H1 (cell line): Measurements from ENCODE around the gene HOXD11. TPM values are rescaled to one million over a fixed set of nuclear protein-coding genes. Genes with fewer than 3 reads are reported as not detected.
A peak's percentile ranks its signal among the peaks of the same experiment; 100 is the strongest.

ENCODE experiments used
- CTCF ChIA-PET: fragments of 300-600 bp; sonication (Branson Sonifier 250); formaldehyde crosslinking; loops from one replicate; lab custom pipeline; 2021; ENCODE audit not compliant: partially characterized antibody; lab: Charles Lee
- POLR2A ChIA-PET: fragments of 300-600 bp; sonication (Branson Sonifier 250); formaldehyde crosslinking; loops from one replicate; lab custom pipeline; 2021; ENCODE audit warnings: inconsistent platforms; ENCODE audit not compliant: partially characterized antibody; lab: Charles Lee
- DNase-seq, 2 experiments: peaks; one replicate each; pipeline versions ENCODE4 v3.0.0 to v3.0.0-alpha.2; 2010 to 2022; ENCODE audit warnings: low spot score in 2 of 2, low read depth in 1 of 2, mixed read lengths in 1 of 2
- FAIRE-seq: peaks from 2 replicates; lab custom pipeline; 2011; peaks lifted over from hg19 to GRCh38; lab: Jason Lieb, UNC
- H2AFZ ChIP-seq: 2 replicates; pipeline ENCODE4 v1.8.1; 2012; ENCODE audit warnings: low read length, inconsistent platforms
- H2AK5ac ChIP-seq: 2 replicates; pipeline ENCODE4 v1.6.1; 2013; ENCODE audit warnings: low read depth, low read length
- H2BK120ac ChIP-seq: replicated peaks from 2 replicates; pipeline ENCODE3; 2013; ENCODE audit warnings: low read depth, low read length, inconsistent platforms
- H2BK12ac ChIP-seq: 2 replicates; pipeline ENCODE4 v1.6.1; 2013; ENCODE audit warnings: low read depth, low read length
- H2BK15ac ChIP-seq: 2 replicates; pipeline ENCODE4 v1.6.1; 2013; ENCODE audit warnings: low read length
- H2BK20ac ChIP-seq: 2 replicates; pipeline ENCODE4 v1.6.1; 2013; ENCODE audit warnings: low read length
- H2BK5ac ChIP-seq: 2 replicates; pipeline ENCODE4 v1.6.1; 2013; ENCODE audit warnings: low read depth, low read length
- H3K14ac ChIP-seq: 2 replicates; pipeline ENCODE4 v1.6.1; 2013; ENCODE audit warnings: inconsistent platforms; ENCODE audit not compliant: insufficient read length
- H3K18ac ChIP-seq: 2 replicates; pipeline ENCODE4 v1.6.1; 2013; ENCODE audit warnings: low read length; ENCODE audit errors: extremely low read depth
- H3K23ac ChIP-seq: 2 replicates; pipeline ENCODE4 v1.6.1; 2013; ENCODE audit warnings: inconsistent platforms; ENCODE audit not compliant: insufficient read length
- H3K23me2 ChIP-seq: 2 replicates; pipeline ENCODE4 v1.6.1; 2013; ENCODE audit warnings: low read depth, low read length
- H3K27ac ChIP-seq: 2 replicates; pipeline ENCODE4 v1.6.1; 2011; ENCODE audit warnings: low read depth, low read length, inconsistent platforms
- H3K27me3 ChIP-seq, 4 experiments: replicated peaks in 1 of 4; 1 replicate in 1 of 4; 2 replicates in 3 of 4; pipeline versions ENCODE4 v1.6.1 to v1.8.1; 2011 to 2013; ENCODE audit warnings: low read length in 3 of 4, mild to moderate bottlenecking in 3 of 4, inconsistent platforms in 2 of 4, mixed read lengths in 2 of 4, moderate library complexity in 1 of 4; ENCODE audit not compliant: control insufficient read depth in 3 of 4, insufficient read depth in 3 of 4; ENCODE audit errors: extremely low read depth in 1 of 4
- H3K36me3 ChIP-seq, 4 experiments: 2 replicates each; pipeline versions ENCODE4 v1.6.1 to v1.8.1; 2011 to 2013; ENCODE audit warnings: mild to moderate bottlenecking in 4 of 4, low read length in 3 of 4, moderate library complexity in 2 of 4, control low read depth in 1 of 4, inconsistent platforms in 1 of 4; ENCODE audit not compliant: insufficient read depth in 4 of 4, control insufficient read depth in 2 of 4
- H3K4ac ChIP-seq: replicated peaks from 2 replicates; pipeline ENCODE3; 2013; ENCODE audit warnings: low read length, low read depth, mixed read lengths, inconsistent platforms; ENCODE audit not compliant: insufficient read length
- H3K4me1 ChIP-seq, 4 experiments: replicated peaks in 1 of 4; 1 replicate in 1 of 4; 2 replicates in 3 of 4; pipeline versions ENCODE4 v1.6.1 to v1.8.1; 2011 to 2013; ENCODE audit warnings: low read length in 3 of 4, inconsistent platforms in 2 of 4, mixed read lengths in 1 of 4; ENCODE audit not compliant: insufficient read depth in 4 of 4, control insufficient read depth in 3 of 4
- H3K4me2 ChIP-seq, 2 experiments: 2 replicates each; pipeline versions ENCODE4 v1.6.1 to v1.8.1; 2011 to 2013; ENCODE audit warnings: low read depth in 2 of 2, low read length in 2 of 2, control low read depth in 1 of 2, inconsistent platforms in 1 of 2, mild to moderate bottlenecking in 1 of 2; ENCODE audit not compliant: insufficient read depth in 1 of 2
- H3K4me3 ChIP-seq, 4 experiments: fragments of 200-600, 300-600 bp in 1 of 4; sonication (generic), shearing (Covaris generic), sonication (Bioruptor Twin) in 1 of 4; 2 replicates each; pipeline versions ENCODE4 v1.5.1 to v1.8.1; 2011 to 2016; ENCODE audit warnings: low read length in 4 of 4, low read depth in 3 of 4, control low read depth in 2 of 4, inconsistent platforms in 2 of 4, mild to moderate bottlenecking in 2 of 4, mixed read lengths in 1 of 4, moderate library complexity in 1 of 4; ENCODE audit not compliant: insufficient read depth in 2 of 4; ENCODE audit errors: extremely low read depth in 1 of 4
- H3K56ac ChIP-seq: replicated peaks from 2 replicates; pipeline ENCODE3; 2013; ENCODE audit warnings: low read depth, mild to moderate bottlenecking, mixed read lengths, low read length, inconsistent platforms; ENCODE audit not compliant: insufficient read length
- H3K79me1 ChIP-seq: 2 replicates; pipeline ENCODE4 v1.6.1; 2013; ENCODE audit warnings: low read depth, low read length, control low read depth
- H3K79me2 ChIP-seq, 2 experiments: 2 replicates each; pipeline versions ENCODE4 v1.6.1 to v1.8.1; 2012 to 2013; ENCODE audit warnings: low read length in 2 of 2, mild to moderate bottlenecking in 2 of 2, inconsistent platforms in 1 of 2; ENCODE audit not compliant: insufficient read depth in 2 of 2, control insufficient read depth in 1 of 2
- H3K9ac ChIP-seq, 4 experiments: replicated peaks in 1 of 4; 1 replicate in 1 of 4; 2 replicates in 3 of 4; pipeline versions ENCODE4 v1.6.1 to v1.8.1; 2011 to 2013; ENCODE audit warnings: low read depth in 3 of 4, low read length in 3 of 4, control low read depth in 2 of 4, mild to moderate bottlenecking in 2 of 4, moderate library complexity in 2 of 4, inconsistent platforms in 1 of 4; ENCODE audit errors: extremely low read depth in 1 of 4
- H3K9me3 ChIP-seq, 2 experiments: 2 replicates each; pipeline versions ENCODE4 v1.6.1 to v1.8.1; 2012 to 2013; ENCODE audit warnings: mild to moderate bottlenecking in 2 of 2, moderate library complexity in 2 of 2, control low read depth in 1 of 2, inconsistent platforms in 1 of 2, low read depth in 1 of 2, low read length in 1 of 2, mixed read lengths in 1 of 2; ENCODE audit not compliant: insufficient read depth in 2 of 2
- H4K20me1 ChIP-seq, 2 experiments: replicated peaks in 1 of 2; 2 replicates each; pipeline versions ENCODE3 to v1.8.1; 2011 to 2013; ENCODE audit warnings: inconsistent platforms in 2 of 2, low read length in 2 of 2, mild to moderate bottlenecking in 1 of 2; ENCODE audit not compliant: insufficient read depth in 2 of 2, control insufficient read depth in 1 of 2
- H4K5ac ChIP-seq: 2 replicates; pipeline ENCODE4 v1.6.1; 2013; ENCODE audit warnings: low read length, low read depth, mixed read lengths, inconsistent platforms; ENCODE audit not compliant: insufficient read length
- H4K8ac ChIP-seq: 2 replicates; pipeline ENCODE4 v1.8.0; 2013; ENCODE audit warnings: mild to moderate bottlenecking, moderate library complexity, low read length, inconsistent platforms; ENCODE audit not compliant: insufficient read depth; ENCODE audit errors: extremely low read depth
- H4K91ac ChIP-seq: replicated peaks from 2 replicates; pipeline ENCODE3; 2013; ENCODE audit warnings: low read length, mixed read lengths, inconsistent platforms; ENCODE audit not compliant: insufficient read length
- CBX8 ChIP-seq: fragments of 300-800, 300-1000 bp; sonication (generic); IDR thresholded peaks from 2 replicates; pipeline ENCODE4 v1.7.1; 2016; ENCODE audit warnings: low read depth, low read length, borderline replicate concordance
- EZH2 ChIP-seq: fragments of 200-600 bp; sonication (generic); IDR thresholded peaks from 2 replicates; pipeline ENCODE4 v1.7.1; 2012; ENCODE audit warnings: low read depth, mild to moderate bottlenecking, moderate library complexity, low read length, inconsistent platforms; ENCODE audit not compliant: severe bottlenecking
- JUN ChIP-seq: IDR thresholded peaks from 2 replicates; pipeline ENCODE4 v1.6.1; 2011; ENCODE audit warnings: low read depth, mild to moderate bottlenecking, improper control_type of control experiment, low read length
- KDM4A ChIP-seq: IDR thresholded peaks from one replicate; pipeline ENCODE4 v1.7.1; 2012; ENCODE audit warnings: low read depth, mild to moderate bottlenecking, moderate library complexity, low read length, inconsistent platforms; ENCODE audit not compliant: severe bottlenecking
- WGBS, 2 experiments: shearing (Covaris generic) in 1 of 2; methylation state at CpG; one replicate each; pipeline versions ENCODE4 v1.1.6 to v1.1.7; 2013 to 2015; ENCODE audit warnings: low lambda C conversion rate in 2 of 2, mixed read lengths in 2 of 2, inconsistent platforms in 1 of 2, low coverage in 1 of 2, missing lambda C conversion rate in 1 of 2; ENCODE audit not compliant: insufficient replicate concordance in 2 of 2, insufficient coverage in 1 of 2, insufficient read length in 1 of 2; ENCODE audit errors: extremely low coverage in 1 of 2, missing lambda C conversion rate in 1 of 2; 5-methylcytosine and 5-hydroxymethylcytosine counted together
- polyA plus RNA-seq, 7 experiments: library from polyadenylated mRNA; depleted of rRNA in 3 of 7; stranded (reverse) in 5 of 7; unstranded in 2 of 7; fragments of >200 nt in 5 of 7; fragments of 200-250 nt in 2 of 7; gene quantifications; 1 replicate in 5 of 7; 2 replicates in 1 of 7; 4 replicates in 1 of 7; pipeline versions ENCODE4 v1.2.1 to v1.2.3, GENCODE V29; 2011 to 2013; ENCODE audit warnings: missing spikeins in 2 of 7, mixed read lengths in 2 of 7
- total RNA-seq: library from RNA; stranded (reverse); fragmentation: NEBNext Ultra II Directional; extraction: Animal tissue kit (Norgen Biotek cat#: 25700); gene quantifications from 2 replicates; pipeline ENCODE4 v1.2.1, GENCODE V29; 2021

The HOXD11 gene
- total and polyA plus RNA-seq, 2 of the 8 experiments (the other 6 are each of a cell fraction or from before 2014, with no cell fraction given): not detected

DNA sequence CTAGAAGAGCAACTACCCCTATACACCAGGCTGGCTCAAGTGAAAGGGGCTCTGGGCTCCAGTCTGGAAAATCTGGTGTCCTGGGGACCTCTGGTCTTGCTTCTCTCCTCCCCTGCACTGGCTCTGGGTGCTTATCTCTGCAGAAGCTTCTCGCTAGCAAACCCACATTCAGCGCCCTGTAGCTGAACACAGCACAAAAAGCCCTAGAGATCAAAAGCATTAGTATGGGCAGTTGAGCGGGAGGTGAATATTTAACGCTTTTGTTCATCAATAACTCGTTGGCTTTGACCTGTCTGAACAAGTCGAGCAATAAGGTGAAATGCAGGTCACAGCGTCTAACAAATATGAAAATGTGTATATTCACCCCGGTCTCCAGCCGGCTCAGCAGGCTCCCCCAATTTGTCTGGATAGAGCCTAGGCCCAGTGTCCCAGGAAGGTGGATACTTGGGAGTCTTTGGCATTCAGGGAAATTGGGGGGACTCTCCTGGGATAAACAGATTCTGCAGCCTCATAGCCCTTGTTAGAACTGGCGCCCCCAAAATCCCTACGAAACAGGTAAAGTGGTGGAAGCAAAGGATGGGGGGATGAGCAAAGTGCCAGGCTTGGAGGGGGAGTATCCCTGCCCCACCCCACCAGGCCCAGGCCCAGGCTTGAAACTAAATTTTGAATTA lies 41.8 kb downstream of the HOXD11 start:
- no peak overlapping the region for H2BK5ac ChIP-seq
- H3K9me3 ChIP-seq: no peaks in the 10 kb centered on the region; a peak in 1 of 4 replicates
- H2BK15ac ChIP-seq: no peak overlapping the region
- no peak overlapping the region for H3K4me3 ChIP-seq
- no peak overlapping the region for H3K18ac ChIP-seq
- DNase-seq (no peak), FAIRE-seq (no peak)
- 27% methylated on average over 10 of the region's 11 CpGs; no CpG with 5 or more reads in 1 of the 2 experiments for WGBS, 2 experiments
- TF ChIP-seq CBX8 (0 out of 2 replicates have a peak, but pooled peaks have one; percentile 28), EZH2 (peak; percentile 1), JUN (no peak), KDM4A (no peak)
- H3K14ac ChIP-seq: no peak overlapping the region
- no peak overlapping the region for H4K91ac ChIP-seq
- ChIA-PET POLR2A (no interaction called here), CTCF (interaction anchor here (1.0 to 4.4 kb wide), 5 partner anchors 9 to 26 kb away, joined by 3 to 36 read pairs (median 10); no protein-coding TSS in a partner anchor)
- no peak overlapping the region for H2BK120ac ChIP-seq
- H3K4me2 ChIP-seq: no peak overlapping the region
- H3K79me2 ChIP-seq: no peaks in the 10 kb centered on the region
- no peak overlapping the region for H3K27ac ChIP-seq
- no peak overlapping the region for H4K5ac ChIP-seq
- no peak overlapping the region for H3K9ac ChIP-seq
- H2AFZ ChIP-seq: no peak overlapping the region
- H2BK20ac ChIP-seq: no peak overlapping the region
- H3K27me3 ChIP-seq: peaks cover 95 to 100% (median 99%) of the 10 kb centered on the region in 4 experiments
- H3K36me3 ChIP-seq: peaks cover 0 to 11% (median 0%) of the 10 kb centered on the region in 4 experiments; a peak in 1 of 8 replicates
- no peak overlapping the region for H3K23ac ChIP-seq
- H2BK12ac ChIP-seq: no peak overlapping the region
- H4K20me1 ChIP-seq: peaks cover 18 to 34% of the 10 kb centered on the region in 2 experiments
- no peak overlapping the region for H3K4ac ChIP-seq
- no peak overlapping the region for H3K56ac ChIP-seq
- H3K4me1 ChIP-seq: peaks cover 0 to 10% (median 2%) of the 10 kb centered on the region in 4 experiments; a peak in 4 of 7 replicates
- no peak overlapping the region for H2AK5ac ChIP-seq
- H4K8ac ChIP-seq: no peak overlapping the region
- no peaks in the 10 kb centered on the region for H3K79me1 ChIP-seq
- peaks cover 2% of the 10 kb centered on the region; the same call in 1 of the 2 replicates for H3K23me2 ChIP-seq
